Endodermal cell (in vitro differentiated cells): ENCODE data around the gene RRAGC. TPM values are rescaled to one million over a fixed set of nuclear protein-coding genes. Genes with fewer than 3 reads are reported as not detected.
A peak's percentile ranks its signal among the peaks of the same experiment; 100 is the strongest.

Experiments used
- DNase-seq: peaks from one replicate; pipeline ENCODE4 v3.0.0-alpha.2; 2017
- H3K27ac ChIP-seq: 2 replicates; pipeline ENCODE4 v1.5.1; 2013; ENCODE audit warnings: mild to moderate bottlenecking, low read depth, low read length, moderate library complexity
- H3K27me3 ChIP-seq: 2 replicates; pipeline ENCODE4 v1.6.1; 2013; ENCODE audit warnings: mild to moderate bottlenecking, low read length, moderate library complexity; ENCODE audit not compliant: insufficient read depth, control insufficient read depth, poor library complexity, severe bottlenecking
- H3K36me3 ChIP-seq: 2 replicates; pipeline ENCODE4 v1.7.0; 2013; ENCODE audit warnings: mild to moderate bottlenecking, low read length, moderate library complexity; ENCODE audit not compliant: control insufficient read depth, insufficient read depth
- H3K4me1 ChIP-seq: one replicate; pipeline ENCODE4 v1.7.0; 2013; ENCODE audit warnings: low read length; ENCODE audit not compliant: control insufficient read depth, insufficient read depth
- H3K4me3 ChIP-seq: 2 replicates; pipeline ENCODE4 v1.5.1; 2013; ENCODE audit warnings: mild to moderate bottlenecking, low read length, moderate library complexity
- H3K9ac ChIP-seq: 2 replicates; pipeline ENCODE4 v1.6.1; 2013; ENCODE audit warnings: mild to moderate bottlenecking, low read length, moderate library complexity; ENCODE audit not compliant: poor library complexity, severe bottlenecking; ENCODE audit errors: extremely low read depth
- H3K9me3 ChIP-seq: 2 replicates; pipeline ENCODE4 v1.6.1; 2013; ENCODE audit warnings: mild to moderate bottlenecking, low read length, moderate library complexity; ENCODE audit not compliant: control insufficient read depth
- H3K27ac Mint-ChIP-seq: 2 replicates; pipeline ENCODE4 v1.8.0; 2020; ENCODE audit warnings: mixed read lengths
- H3K27me3 Mint-ChIP-seq: 2 replicates; pipeline ENCODE4 v1.8.0; 2021; ENCODE audit warnings: mild to moderate bottlenecking, mixed read lengths; ENCODE audit not compliant: insufficient read depth
- H3K36me3 Mint-ChIP-seq: 2 replicates; pipeline ENCODE4 v1.8.0; 2020; ENCODE audit warnings: low read depth, mixed read lengths
- H3K4me1 Mint-ChIP-seq: 2 replicates; pipeline ENCODE4 v1.8.0; 2020; ENCODE audit warnings: mixed read lengths
- H3K4me3 Mint-ChIP-seq: 2 replicates; pipeline ENCODE4 v1.8.0; 2020; ENCODE audit warnings: mild to moderate bottlenecking, moderate library complexity, mixed read lengths
- H3K9me3 Mint-ChIP-seq: 2 replicates; pipeline ENCODE4 v1.8.0; 2020; ENCODE audit warnings: mild to moderate bottlenecking, mixed read lengths
- CTCF ChIP-seq: fragments of 200-600 bp; sonication (generic); conservative IDR thresholded peaks from 2 replicates; pipeline ENCODE4 v1.5.0; 2021; ENCODE audit warnings: antibody characterized with exemption, mild to moderate bottlenecking
- WGBS, 2 experiments: methylation state at CpG; one replicate each; pipeline versions ENCODE4 v1.1.5 to v1.1.7; 2013; ENCODE audit warnings: missing lambda C conversion rate in 2 of 2, mixed read lengths in 1 of 2; ENCODE audit not compliant: insufficient coverage in 1 of 2, insufficient read length in 1 of 2; 5-methylcytosine and 5-hydroxymethylcytosine counted together
- total RNA-seq, 2 donors: library from RNA; stranded (reverse); fragmentation: NEBNext Ultra II Directional in 1 of 2; extraction: Animal tissue kit (Norgen Biotek cat#: 25700) in 1 of 2; gene quantifications; 2 replicates in 1 of 2; 3 replicates in 1 of 2; pipeline ENCODE4 v1.2.1, GENCODE V29; 2021

Gene RRAGC
- total RNA-seq, 2 donors from 2014 or later, result 23.0 to 33.2 TPM

DNA sequence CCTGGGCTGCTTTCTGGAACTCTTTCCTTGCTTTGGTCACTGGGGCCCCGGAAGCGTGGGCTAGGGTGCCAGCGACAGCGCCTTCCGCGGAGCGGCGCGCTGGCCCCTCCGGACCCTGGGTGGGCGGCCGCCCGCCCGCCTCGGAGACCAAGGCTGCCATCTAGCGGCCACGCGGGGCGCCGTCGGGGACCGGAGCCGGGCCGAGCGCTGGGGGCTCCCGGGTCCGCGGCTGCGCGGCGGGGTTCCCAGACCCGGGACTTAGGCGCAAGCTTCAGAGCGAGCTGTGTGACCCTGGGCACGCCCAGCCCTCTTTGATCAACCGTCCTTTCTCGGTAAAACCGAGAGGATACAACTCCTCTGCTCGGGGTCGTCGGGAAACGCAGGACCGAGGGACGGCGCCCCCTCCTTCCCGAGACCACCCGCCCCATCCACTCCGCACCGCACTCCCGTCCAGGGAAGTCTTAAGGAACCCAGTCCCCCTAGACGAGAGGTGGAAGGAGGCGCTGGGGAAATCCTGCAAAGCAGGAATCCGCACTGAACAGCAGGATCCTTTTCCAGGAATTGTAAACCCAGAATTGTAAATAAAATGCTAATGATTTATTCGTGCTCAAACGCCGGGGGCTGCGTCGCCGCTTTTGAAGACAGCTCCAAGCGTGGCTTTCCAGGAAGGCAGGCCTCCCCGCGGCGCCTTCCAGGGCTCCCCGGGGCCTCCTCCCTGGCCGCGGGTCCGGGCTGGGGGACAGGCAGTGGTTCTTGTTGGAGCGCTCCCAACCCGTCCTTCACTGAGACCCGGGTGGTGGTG is 41.2 kb downstream of the RRAGC start:
- Histone ChIP-seq H3K36me3 (no peaks in the 10 kb centered on the region), H3K9ac (no peak overlapping the region), H3K27ac (no peak overlapping the region), H3K4me3 (peak overlapping the region; percentile 80), H3K4me1 (no peaks in the 10 kb centered on the region), H3K9me3 (peaks cover 12% of the 10 kb centered on the region), H3K27me3 (peaks cover 88% of the 10 kb centered on the region)
- 2% methylated on average over 38 to 70 of the region's 70 CpGs for WGBS, 2 experiments
- H3K9me3 Mint-ChIP-seq, result peaks cover 19% of the 10 kb centered on the region
- H3K4me3 Mint-ChIP-seq, result peak overlapping the region; percentile 53
- no peaks in the 10 kb centered on the region for H3K36me3 Mint-ChIP-seq
- no peak overlapping the region for H3K27ac Mint-ChIP-seq
- H3K4me1 Mint-ChIP-seq, result no peaks in the 10 kb centered on the region
- peak; percentile 92 for DNase-seq
- H3K27me3 Mint-ChIP-seq, result peaks cover 79% of the 10 kb centered on the region
- peak; percentile 97 for TF ChIP-seq CTCF

DNA sequence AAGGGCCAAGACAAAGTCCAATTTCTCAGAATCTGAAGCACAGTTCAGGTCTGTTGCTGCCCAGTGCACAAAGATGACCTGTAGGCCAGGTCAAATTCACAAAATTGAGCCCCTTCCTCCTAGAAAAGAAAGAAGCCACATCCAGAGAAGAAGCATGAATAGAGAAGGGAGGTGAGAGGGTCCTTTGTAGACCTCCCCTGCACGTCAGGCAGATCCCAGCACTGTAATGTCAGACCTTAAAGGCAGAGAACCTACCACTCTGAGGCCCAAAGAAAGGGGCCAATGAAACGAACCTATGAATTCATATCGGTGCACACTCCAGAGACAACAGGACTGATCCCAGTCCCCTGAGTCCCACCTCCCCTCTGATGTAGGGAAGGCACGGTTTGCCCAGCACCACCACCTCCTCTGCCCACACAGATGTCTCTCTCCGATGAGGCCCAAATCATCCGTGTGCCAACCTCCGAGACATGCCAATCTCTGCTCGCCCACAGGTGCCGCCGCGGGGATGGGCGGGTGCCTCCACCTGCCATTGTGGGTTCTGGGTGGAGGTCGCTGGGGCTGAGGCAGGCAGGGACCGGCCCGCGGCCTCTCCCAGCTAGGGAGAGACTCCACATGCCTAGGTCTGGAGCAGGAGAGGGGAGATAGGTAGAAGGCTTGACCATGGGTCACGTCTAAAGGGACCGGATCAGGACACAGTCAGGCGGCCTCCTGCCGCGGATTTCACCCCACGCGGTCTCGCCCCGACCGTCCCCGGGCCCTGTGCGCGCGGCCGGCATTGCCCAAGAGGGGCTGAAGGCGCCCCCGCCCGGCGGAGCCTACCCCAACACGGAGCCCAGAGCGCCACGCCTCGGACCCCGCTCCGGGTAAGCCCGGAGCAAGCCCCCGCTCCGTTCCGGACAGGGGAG is 42.1 kb downstream of the RRAGC start:
- WGBS, 2 experiments, result 41 to 63% methylated on average over 20 to 45 of the region's 45 CpGs
- H3K9me3 ChIP-seq, result peaks cover 12% of the 10 kb centered on the region
- Mint-ChIP-seq H3K36me3 (no peaks in the 10 kb centered on the region), H3K27ac (no peak overlapping the region), H3K9me3 (peaks cover 19% of the 10 kb centered on the region), H3K4me1 (no peaks in the 10 kb centered on the region), H3K4me3 (peak overlapping the region; percentile 53), H3K27me3 (peaks cover 85% of the 10 kb centered on the region)
- no peaks in the 10 kb centered on the region for H3K4me1 ChIP-seq
- no peaks in the 10 kb centered on the region for H3K36me3 ChIP-seq
- no peak for DNase-seq
- H3K27me3 ChIP-seq, result peaks cover 93% of the 10 kb centered on the region
- TF ChIP-seq CTCF, result no peak
- no peak overlapping the region for H3K27ac ChIP-seq
- no peak overlapping the region for H3K9ac ChIP-seq
- H3K4me3 ChIP-seq, result peak overlapping the region; percentile 80

DNA sequence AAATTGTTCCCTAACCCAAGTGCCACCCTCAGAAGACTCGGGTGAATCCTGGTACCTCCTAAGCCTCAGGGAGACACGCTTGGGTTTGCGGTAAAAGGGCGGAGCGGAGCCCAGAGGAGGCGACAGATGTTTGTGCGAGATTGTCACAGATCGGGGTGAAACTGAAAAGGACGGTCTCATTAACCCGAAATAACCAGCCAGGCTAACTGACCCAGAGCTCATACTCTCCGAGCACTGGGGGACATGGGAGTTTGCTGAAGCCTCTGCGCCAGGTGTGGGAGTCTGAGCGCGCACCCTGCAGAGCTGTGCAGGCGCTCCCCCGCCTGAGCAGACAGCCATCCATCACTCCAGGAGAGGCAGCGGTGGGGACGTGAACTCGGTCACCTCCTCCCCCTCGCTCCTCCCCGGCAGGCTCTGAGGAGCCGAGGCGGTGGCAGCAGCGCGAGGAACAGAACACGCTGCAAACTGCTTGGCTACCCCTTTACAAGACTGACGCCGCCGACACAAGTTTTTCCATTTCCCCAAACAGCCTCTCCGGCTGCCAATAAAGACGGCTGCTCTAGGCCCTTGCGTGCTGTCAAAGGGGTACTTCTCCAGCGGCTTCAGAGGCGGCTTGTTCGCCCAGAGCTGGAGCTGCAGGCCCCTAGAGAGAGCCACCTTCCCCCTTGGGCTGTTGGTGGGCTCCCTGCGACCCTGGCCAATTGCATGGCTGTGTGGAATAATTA is 43.5 kb downstream of the RRAGC start:
- no peaks in the 10 kb centered on the region for H3K36me3 ChIP-seq
- TF ChIP-seq CTCF, result no peak
- no peak overlapping the region for H3K27ac Mint-ChIP-seq
- peaks cover 85% of the 10 kb centered on the region for H3K27me3 ChIP-seq
- no peak overlapping the region for H3K27ac ChIP-seq
- H3K9me3 Mint-ChIP-seq, result peaks cover 19% of the 10 kb centered on the region
- H3K4me3 Mint-ChIP-seq, result no peak overlapping the region
- no peaks in the 10 kb centered on the region for H3K4me1 Mint-ChIP-seq
- H3K27me3 Mint-ChIP-seq, result peaks cover 86% of the 10 kb centered on the region
- no peaks in the 10 kb centered on the region for H3K4me1 ChIP-seq
- no peak overlapping the region for H3K9ac ChIP-seq
- no peak for DNase-seq
- H3K36me3 Mint-ChIP-seq, result no peaks in the 10 kb centered on the region
- WGBS, 2 experiments, result 82 to 85% methylated on average over 22 to 36 of the region's 36 CpGs
- no peak overlapping the region for H3K4me3 ChIP-seq
- H3K9me3 ChIP-seq, result peaks cover 12% of the 10 kb centered on the region
